Transverse colon (tissue), 4 donors: ENCODE data around the gene CTNND2. TPM values are rescaled to one million over a fixed set of nuclear protein-coding genes. Genes with fewer than 3 reads are reported as not detected.

Experiments
- DNase-seq: peaks from one replicate; pipeline ENCODE4 v3.0.0-alpha.2; 2019
- H3K27ac ChIP-seq, 4 donors: fragments of 200-600 bp; sonication (generic); 2 replicates each; pipeline ENCODE4 v1.5.1; 2016 to 2018; ENCODE audit warnings: inconsistent platforms in 4 of 4
- H3K27me3 ChIP-seq: fragments of 200-600 bp; sonication (generic); 2 replicates; pipeline ENCODE4 v1.5.1; 2017; ENCODE audit warnings: inconsistent platforms
- H3K36me3 ChIP-seq, 4 donors: fragments of 200-600 bp; sonication (generic); 2 replicates each; pipeline ENCODE4 v1.5.1; 2017 to 2019; ENCODE audit warnings: inconsistent platforms in 4 of 4
- H3K4me1 ChIP-seq, 4 donors: fragments of 200-600 bp; sonication (generic); 2 replicates each; pipeline ENCODE4 v1.5.1; 2017 to 2020; ENCODE audit warnings: inconsistent platforms in 4 of 4
- H3K4me3 ChIP-seq, 4 donors: fragments of 200-600 bp; sonication (generic); 1 replicate in 1 of 4; 2 replicates in 3 of 4; pipeline versions ENCODE4 v1.5.1 to v1.6.1; 2017 to 2019; ENCODE audit warnings: inconsistent platforms in 4 of 4
- H3K9me3 ChIP-seq, 2 donors: fragments of 200-600 bp; sonication (generic); 2 replicates each; pipeline ENCODE4 v1.5.1; 2017 to 2019; ENCODE audit warnings: inconsistent platforms in 2 of 2
- EP300 ChIP-seq: sonication (generic); formaldehyde crosslinking; IDR thresholded peaks from one replicate; pipeline ENCODE4 v1.6.1; 2017; ENCODE audit warnings: antibody characterized with exemption, low read depth
- POLR2A ChIP-seq: fragments of 450-650 bp; IDR thresholded peaks from one replicate; pipeline ENCODE4 v1.6.1; 2016; ENCODE audit warnings: antibody characterized with exemption, mild to moderate bottlenecking, moderate library complexity
- POLR2AphosphoS5 ChIP-seq, 3 donors: sonication (generic); formaldehyde crosslinking; IDR thresholded peaks; one replicate each; pipeline ENCODE4 v1.6.1; 2016; ENCODE audit warnings: antibody characterized with exemption in 3 of 3
- whole genome bisulfite sequencing, 2 donors: methylation state at CpG; one replicate each; pipeline ENCODE4 v1.1.5; 2018; ENCODE audit warnings: low coverage in 1 of 2; 5-methylcytosine and 5-hydroxymethylcytosine counted together
- in situ Hi-C, 4 donors: fragments of 200-750 bp; cut with MboI; loops; one replicate each; pipeline versions ENCODE4 v1.15.0 to v1.15.1; 2017; ENCODE audit warnings: low sequenced_read_pairs in 3 of 4, low pct_ligation_motif_present in 1 of 4, low pct_unique_long_range_greater_than_20kb in 1 of 4
- intact Hi-C: fragments of 100-400 bp; cut with DNase I; formaldehyde crosslinking; loops from one replicate; pipeline ENCODE4 v1.15.1; 2023; ENCODE audit warnings: low total_unique reads
- total RNA-seq, 4 donors: library from RNA; depleted of rRNA; stranded (reverse); fragments of >200 nt; gene quantifications; one replicate each; pipeline ENCODE4 v1.1.0, GENCODE V29; 2016
- TF ChIP-seq, protein P1 (sequence below), 5 experiments: fragments of 200-600 bp in 3 of 5; fragments of 450-650 bp in 2 of 5; sonication (generic) in 3 of 5; IDR thresholded peaks; 1 replicate in 2 of 5; 2 replicates in 3 of 5; pipeline ENCODE4 v1.5.1; 2016 to 2017; ENCODE audit warnings: antibody characterized with exemption in 5 of 5, inconsistent platforms in 3 of 5, mild to moderate bottlenecking in 2 of 5, moderate library complexity in 1 of 5

The CTNND2 gene
- total RNA-seq, 4 donors from 2014 or later, result 1.9 to 2.1 TPM; not detected in 2

GRCh38 chr5:11797132-11797531 is 107.1 kb downstream of the CTNND2 start:
- no peaks in the 10 kb centered on the region for H3K9me3 ChIP-seq
- no peaks in the 10 kb centered on the region for H3K27me3 ChIP-seq
- DNase-seq, result no peak
- WGBS, 2 donors, result 51 to 83% methylated on average over 3 to 4 of the region's 4 CpGs
- no peak overlapping the region for H3K4me3 ChIP-seq
- H3K4me1 ChIP-seq, result no peaks in the 10 kb centered on the region
- H3K36me3 ChIP-seq, result no peaks in the 10 kb centered on the region
- TF ChIP-seq, protein P1, sequence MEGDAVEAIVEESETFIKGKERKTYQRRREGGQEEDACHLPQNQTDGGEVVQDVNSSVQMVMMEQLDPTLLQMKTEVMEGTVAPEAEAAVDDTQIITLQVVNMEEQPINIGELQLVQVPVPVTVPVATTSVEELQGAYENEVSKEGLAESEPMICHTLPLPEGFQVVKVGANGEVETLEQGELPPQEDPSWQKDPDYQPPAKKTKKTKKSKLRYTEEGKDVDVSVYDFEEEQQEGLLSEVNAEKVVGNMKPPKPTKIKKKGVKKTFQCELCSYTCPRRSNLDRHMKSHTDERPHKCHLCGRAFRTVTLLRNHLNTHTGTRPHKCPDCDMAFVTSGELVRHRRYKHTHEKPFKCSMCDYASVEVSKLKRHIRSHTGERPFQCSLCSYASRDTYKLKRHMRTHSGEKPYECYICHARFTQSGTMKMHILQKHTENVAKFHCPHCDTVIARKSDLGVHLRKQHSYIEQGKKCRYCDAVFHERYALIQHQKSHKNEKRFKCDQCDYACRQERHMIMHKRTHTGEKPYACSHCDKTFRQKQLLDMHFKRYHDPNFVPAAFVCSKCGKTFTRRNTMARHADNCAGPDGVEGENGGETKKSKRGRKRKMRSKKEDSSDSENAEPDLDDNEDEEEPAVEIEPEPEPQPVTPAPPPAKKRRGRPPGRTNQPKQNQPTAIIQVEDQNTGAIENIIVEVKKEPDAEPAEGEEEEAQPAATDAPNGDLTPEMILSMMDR (IDR thresholded peaks at IDR 0.05), result no peak
- TF ChIP-seq EP300 (no peak), POLR2AphosphoS5 (IDR thresholded peaks at IDR 0.05) (no peak), POLR2A (no peak)
- in situ Hi-C loops, result no loop called here
- no peak overlapping the region for H3K27ac ChIP-seq
- intact Hi-C loops, result no loop called here

GRCh38 chr5:11793396-11793795 is 110.8 kb downstream of the CTNND2 start:
- H3K27me3 ChIP-seq, result no peaks in the 10 kb centered on the region
- 41% methylated on average over 1 of the region's 1 CpG; no CpG with 5 or more reads in 1 of the 2 donors for WGBS, 2 donors
- TF ChIP-seq, protein P1 (IDR thresholded peaks at IDR 0.05), result no peak
- TF ChIP-seq EP300 (no peak), POLR2A (no peak), POLR2AphosphoS5 (IDR thresholded peaks at IDR 0.05) (no peak)
- H3K4me1 ChIP-seq, result no peaks in the 10 kb centered on the region
- H3K27ac ChIP-seq, result no peak overlapping the region
- in situ Hi-C loops, result no loop called here
- DNase-seq, result no peak
- no peak overlapping the region for H3K4me3 ChIP-seq
- H3K36me3 ChIP-seq, result no peaks in the 10 kb centered on the region
- no peaks in the 10 kb centered on the region for H3K9me3 ChIP-seq
- intact Hi-C loops, result no loop called here

- TF ChIP-seq POLR2A (no peak), EP300 (no peak), POLR2AphosphoS5 (IDR thresholded peaks at IDR 0.05) (no peak)
- TF ChIP-seq, protein P1 (IDR thresholded peaks at IDR 0.05), result no peak
- DNase-seq, result no peak
- H3K36me3 ChIP-seq, result no peaks in the 10 kb centered on the region
- no peaks in the 10 kb centered on the region for H3K27me3 ChIP-seq
- no peaks in the 10 kb centered on the region for H3K4me1 ChIP-seq
- H3K4me3 ChIP-seq, result no peak overlapping the region
- intact Hi-C loops, result no loop called here
- in situ Hi-C loops, result no loop called here
- H3K27ac ChIP-seq, result no peak overlapping the region
- H3K9me3 ChIP-seq, result no peaks in the 10 kb centered on the region
- WGBS, 2 donors, result 51 to 58% methylated on average over 3 of the region's 3 CpGs
Measured at GRCh38 chr5:11792621-11793020, 111.6 kb downstream of the CTNND2 start.

GRCh38 chr5:11791792-11792191 is 112.5 kb downstream of the CTNND2 start:
- Histone ChIP-seq H3K4me1 (no peaks in the 10 kb centered on the region), H3K36me3 (no peaks in the 10 kb centered on the region), H3K4me3 (no peak overlapping the region), H3K9me3 (no peaks in the 10 kb centered on the region), H3K27me3 (no peaks in the 10 kb centered on the region), H3K27ac (no peak overlapping the region)
- 67 to 76% methylated on average over 1 of the region's 1 CpG for WGBS, 2 donors
- DNase-seq, result no peak
- in situ Hi-C loops (no loop called here), intact Hi-C loops (no loop called here)
- no peak for TF ChIP-seq EP300
- TF ChIP-seq, protein P1 (IDR thresholded peaks at IDR 0.05), result no peak
- TF ChIP-seq POLR2AphosphoS5 (IDR thresholded peaks at IDR 0.05), result no peak
- TF ChIP-seq POLR2A, result no peak
